PC-9 (cell line): ENCODE measurements around the gene FOSL2.

Experiments
- CTCF ChIP-seq: fragments of 200-600 bp; sonication (generic); conservative IDR thresholded peaks from 2 replicates; pipeline ENCODE4 v1.6.1; 2017; ENCODE audit warnings: mixed run types, antibody characterized with exemption, mild to moderate bottlenecking, moderate library complexity
- EZH2 ChIP-seq: fragments of 200-600 bp; sonication (generic); IDR thresholded peaks from 2 replicates; pipeline ENCODE4 v1.8.0; 2017; ENCODE audit warnings: antibody characterized with exemption, low read depth

- TF ChIP-seq EZH2 (no peak), CTCF (no peak)
Observed at GRCh38 chr2:28462122-28462521, 69.5 kb downstream of the FOSL2 start.
